ENCODE results near the gene ZBTB25.

- no peak for TF ChIP-seq POLR2A (IDR thresholded peaks at IDR 0.05)
- TF ChIP-seq CTCF (IDR thresholded peaks at IDR 0.05), result no peak
Measured at GRCh38 chr14:64495252-64495651, 8.4 kb downstream of the ZBTB25 start.
